KMS-11 (cell line): Measurements from ENCODE around the gene TSEN2.
"Not testable (repeated sequence)": the region's sequence is repeated elsewhere in the genome, so short reads cannot be mapped to it uniquely, and the experiment has no call there.

ENCODE experiments used
- H2AFZ ChIP-seq: fragments of 200-600 bp; sonication (generic); 2 replicates; pipeline ENCODE4 v1.6.1; 2016; ENCODE audit warnings: antibody characterized with exemption, mixed run types, low read depth
- H3K27ac ChIP-seq: fragments of 200-600 bp; sonication (generic); 2 replicates; pipeline ENCODE4 v1.6.1; 2016; ENCODE audit warnings: mild to moderate bottlenecking, mixed run types
- H3K27me3 ChIP-seq: fragments of 200-600 bp; sonication (generic); 2 replicates; pipeline ENCODE4 v1.6.1; 2017; ENCODE audit warnings: mild to moderate bottlenecking, low read depth, mixed run types, moderate library complexity; ENCODE audit not compliant: insufficient read depth
- H3K36me3 ChIP-seq: fragments of 200-600 bp; sonication (generic); 2 replicates; pipeline ENCODE4 v1.6.1; 2017; ENCODE audit warnings: mild to moderate bottlenecking, mixed run types; ENCODE audit not compliant: insufficient read depth
- H3K4me1 ChIP-seq: fragments of 200-600 bp; sonication (generic); 2 replicates; pipeline ENCODE4 v1.6.1; 2016; ENCODE audit warnings: mild to moderate bottlenecking, low read depth, mixed run types; ENCODE audit not compliant: poor library complexity, severe bottlenecking
- H3K4me2 ChIP-seq: fragments of 200-600 bp; sonication (generic); 2 replicates; pipeline ENCODE4 v1.7.0; 2016; ENCODE audit warnings: mild to moderate bottlenecking, mixed run types
- H3K4me3 ChIP-seq: fragments of 200-600 bp; sonication (generic); IDR thresholded peaks from 2 replicates; pipeline ENCODE4 v1.6.1; 2017; ENCODE audit warnings: low read depth, low read length, mixed read lengths; ENCODE audit not compliant: insufficient read depth
- H3K79me2 ChIP-seq: fragments of 200-600 bp; sonication (generic); 2 replicates; pipeline ENCODE4 v1.6.1; 2016; ENCODE audit warnings: low read depth, mixed run types; ENCODE audit not compliant: insufficient read depth
- H3K9ac ChIP-seq: fragments of 200-600 bp; sonication (generic); 2 replicates; pipeline ENCODE4 v1.6.1; 2016; ENCODE audit warnings: mild to moderate bottlenecking, mixed run types
- H4K20me1 ChIP-seq: fragments of 200-600 bp; sonication (generic); 2 replicates; pipeline ENCODE4 v1.6.1; 2016; ENCODE audit warnings: mild to moderate bottlenecking, mixed run types; ENCODE audit not compliant: insufficient read depth
- TF ChIP-seq, protein P1 (sequence below): fragments of 200-600 bp; sonication (generic); conservative IDR thresholded peaks from 2 replicates; pipeline ENCODE4 v1.6.1; 2017; ENCODE audit warnings: low read depth, mild to moderate bottlenecking, antibody characterized with exemption, low read length, moderate library complexity, mixed read lengths

Gene TSEN2

DNA sequence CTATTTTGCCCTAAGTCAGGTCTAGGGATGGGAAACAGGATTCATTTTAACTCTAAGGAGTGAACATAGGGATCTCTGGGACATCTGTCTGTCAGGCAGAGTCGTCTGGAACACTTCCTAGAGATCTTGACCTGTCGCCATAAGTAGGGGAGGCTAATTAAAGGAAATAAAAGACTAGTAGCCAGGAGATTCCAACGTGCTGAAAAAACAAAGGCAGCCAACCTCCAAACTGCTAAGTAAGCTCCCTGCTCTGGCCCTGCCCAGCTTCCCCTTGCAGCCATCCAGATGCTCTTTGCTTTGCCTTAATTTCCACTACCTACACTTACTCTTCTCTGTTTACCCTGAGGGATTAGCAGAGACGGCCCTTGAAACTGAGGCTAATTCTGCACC lies 18.4 kb upstream of the TSEN2 start:
- TF ChIP-seq, protein P1, sequence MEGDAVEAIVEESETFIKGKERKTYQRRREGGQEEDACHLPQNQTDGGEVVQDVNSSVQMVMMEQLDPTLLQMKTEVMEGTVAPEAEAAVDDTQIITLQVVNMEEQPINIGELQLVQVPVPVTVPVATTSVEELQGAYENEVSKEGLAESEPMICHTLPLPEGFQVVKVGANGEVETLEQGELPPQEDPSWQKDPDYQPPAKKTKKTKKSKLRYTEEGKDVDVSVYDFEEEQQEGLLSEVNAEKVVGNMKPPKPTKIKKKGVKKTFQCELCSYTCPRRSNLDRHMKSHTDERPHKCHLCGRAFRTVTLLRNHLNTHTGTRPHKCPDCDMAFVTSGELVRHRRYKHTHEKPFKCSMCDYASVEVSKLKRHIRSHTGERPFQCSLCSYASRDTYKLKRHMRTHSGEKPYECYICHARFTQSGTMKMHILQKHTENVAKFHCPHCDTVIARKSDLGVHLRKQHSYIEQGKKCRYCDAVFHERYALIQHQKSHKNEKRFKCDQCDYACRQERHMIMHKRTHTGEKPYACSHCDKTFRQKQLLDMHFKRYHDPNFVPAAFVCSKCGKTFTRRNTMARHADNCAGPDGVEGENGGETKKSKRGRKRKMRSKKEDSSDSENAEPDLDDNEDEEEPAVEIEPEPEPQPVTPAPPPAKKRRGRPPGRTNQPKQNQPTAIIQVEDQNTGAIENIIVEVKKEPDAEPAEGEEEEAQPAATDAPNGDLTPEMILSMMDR, result no peak
- no peak overlapping the region for H3K4me3 ChIP-seq
- no peak overlapping the region for H2AFZ ChIP-seq
- no peak overlapping the region for H3K9ac ChIP-seq
- H4K20me1 ChIP-seq, result no peaks in the 10 kb centered on the region
- no peaks in the 10 kb centered on the region for H3K27me3 ChIP-seq
- H3K36me3 ChIP-seq, result no peaks in the 10 kb centered on the region
- no peak overlapping the region for H3K27ac ChIP-seq
- H3K4me2 ChIP-seq, result no peak overlapping the region
- H3K4me1 ChIP-seq, result no peaks in the 10 kb centered on the region
- H3K79me2 ChIP-seq, result no peaks in the 10 kb centered on the region

DNA sequence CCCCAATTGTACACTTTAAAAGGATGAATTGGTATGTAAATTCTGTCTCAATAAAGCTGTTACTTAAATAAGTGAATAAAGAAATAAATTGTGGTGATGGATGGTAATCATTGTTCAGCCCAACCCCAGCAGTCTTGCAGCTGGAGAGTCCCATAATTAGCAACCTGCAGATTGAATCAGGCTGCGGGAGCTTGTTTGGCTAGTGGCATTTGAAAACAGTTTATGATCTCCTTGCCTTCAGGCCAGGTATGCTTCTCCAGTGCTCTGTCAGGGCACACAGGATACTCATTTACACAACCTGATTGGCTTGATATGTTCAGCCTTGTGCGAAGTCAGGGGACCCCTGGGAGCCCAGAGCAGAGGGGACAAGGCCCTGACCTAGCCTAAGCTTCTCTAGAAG lies 16.5 kb upstream of the TSEN2 start:
- Histone ChIP-seq H3K4me1 (no peaks in the 10 kb centered on the region), H2AFZ (no peak overlapping the region), H3K27me3 (no peaks in the 10 kb centered on the region), H3K4me2 (no peak overlapping the region), H3K36me3 (no peaks in the 10 kb centered on the region), H3K4me3 (no peak overlapping the region), H3K79me2 (no peaks in the 10 kb centered on the region), H3K9ac (no peak overlapping the region), H3K27ac (no peak overlapping the region), H4K20me1 (no peaks in the 10 kb centered on the region)
- TF ChIP-seq, protein P1, result no peak

DNA sequence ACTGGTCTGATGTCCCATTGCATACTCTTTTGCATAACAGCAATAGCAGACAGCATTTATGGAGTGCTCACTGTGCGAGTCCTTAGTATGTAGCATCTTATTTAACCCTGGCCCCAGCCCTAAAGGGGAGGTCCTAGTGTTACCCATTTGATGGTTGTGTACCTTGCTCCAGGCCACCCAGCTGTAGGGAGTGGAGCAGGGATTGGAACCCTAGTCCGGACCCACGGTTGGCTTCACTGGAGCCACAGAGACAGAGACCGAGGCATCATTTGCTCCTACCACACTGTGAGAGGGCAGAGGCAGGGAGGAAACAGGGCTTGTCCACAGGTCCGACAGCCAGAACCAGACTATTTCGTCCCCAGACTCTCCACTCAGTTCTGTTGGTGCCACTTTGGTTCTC lies 16.0 kb upstream of the TSEN2 start:
- Histone ChIP-seq H4K20me1 (no peaks in the 10 kb centered on the region), H3K36me3 (no peaks in the 10 kb centered on the region), H3K27ac (no peak overlapping the region), H3K9ac (no peak overlapping the region), H2AFZ (no peak overlapping the region), H3K4me1 (no peaks in the 10 kb centered on the region), H3K27me3 (no peaks in the 10 kb centered on the region), H3K4me2 (no peak overlapping the region), H3K79me2 (no peaks in the 10 kb centered on the region), H3K4me3 (no peak overlapping the region)
- TF ChIP-seq, protein P1, result no peak

DNA sequence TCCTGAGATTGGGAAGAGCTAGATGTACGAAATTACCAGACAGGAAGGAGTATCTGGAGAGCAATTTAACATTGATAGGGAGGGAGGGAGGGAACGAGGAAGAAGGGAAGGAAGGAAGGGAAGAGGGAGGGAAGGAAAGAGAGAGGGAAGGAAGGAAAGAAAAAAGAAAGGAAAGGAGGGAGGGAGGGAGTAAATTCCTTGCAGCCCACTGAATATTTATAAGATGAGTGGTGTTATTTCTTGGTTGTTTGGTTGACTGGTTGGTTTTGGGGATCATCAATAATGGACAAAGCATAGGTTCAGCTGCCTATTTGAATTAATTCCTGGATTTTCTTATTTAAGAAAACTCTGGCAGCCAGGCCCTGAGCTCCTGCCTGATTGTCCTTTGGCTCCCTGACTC lies 15.5 kb upstream of the TSEN2 start:
- H3K27me3 ChIP-seq, result no peaks in the 10 kb centered on the region
- TF ChIP-seq, protein P1, result no peak
- no peak overlapping the region for H3K27ac ChIP-seq
- H2AFZ ChIP-seq, result no peak overlapping the region
- H3K9ac ChIP-seq, result no peak overlapping the region
- H4K20me1 ChIP-seq, result no peaks in the 10 kb centered on the region
- no peak overlapping the region for H3K4me3 ChIP-seq
- H3K4me1 ChIP-seq, result no peaks in the 10 kb centered on the region
- no peaks in the 10 kb centered on the region for H3K79me2 ChIP-seq
- H3K36me3 ChIP-seq, result no peaks in the 10 kb centered on the region
- H3K4me2 ChIP-seq, result no peak overlapping the region

GRCh38 chr3:12469222-12469621 lies 15.1 kb upstream of the TSEN2 start:
- H3K36me3 ChIP-seq, H4K20me1 ChIP-seq, H2AFZ ChIP-seq, H3K9ac ChIP-seq, H3K4me1 ChIP-seq, H3K27me3 ChIP-seq, H3K79me2 ChIP-seq, H3K4me3 ChIP-seq, H3K4me2 ChIP-seq, H3K27ac ChIP-seq: not testable (repeated sequence)
